ENCODE data around the gene NHLRC4.
A peak's percentile ranks its signal among the peaks of the same experiment; 100 is the strongest.

The NHLRC4 gene

DNA sequence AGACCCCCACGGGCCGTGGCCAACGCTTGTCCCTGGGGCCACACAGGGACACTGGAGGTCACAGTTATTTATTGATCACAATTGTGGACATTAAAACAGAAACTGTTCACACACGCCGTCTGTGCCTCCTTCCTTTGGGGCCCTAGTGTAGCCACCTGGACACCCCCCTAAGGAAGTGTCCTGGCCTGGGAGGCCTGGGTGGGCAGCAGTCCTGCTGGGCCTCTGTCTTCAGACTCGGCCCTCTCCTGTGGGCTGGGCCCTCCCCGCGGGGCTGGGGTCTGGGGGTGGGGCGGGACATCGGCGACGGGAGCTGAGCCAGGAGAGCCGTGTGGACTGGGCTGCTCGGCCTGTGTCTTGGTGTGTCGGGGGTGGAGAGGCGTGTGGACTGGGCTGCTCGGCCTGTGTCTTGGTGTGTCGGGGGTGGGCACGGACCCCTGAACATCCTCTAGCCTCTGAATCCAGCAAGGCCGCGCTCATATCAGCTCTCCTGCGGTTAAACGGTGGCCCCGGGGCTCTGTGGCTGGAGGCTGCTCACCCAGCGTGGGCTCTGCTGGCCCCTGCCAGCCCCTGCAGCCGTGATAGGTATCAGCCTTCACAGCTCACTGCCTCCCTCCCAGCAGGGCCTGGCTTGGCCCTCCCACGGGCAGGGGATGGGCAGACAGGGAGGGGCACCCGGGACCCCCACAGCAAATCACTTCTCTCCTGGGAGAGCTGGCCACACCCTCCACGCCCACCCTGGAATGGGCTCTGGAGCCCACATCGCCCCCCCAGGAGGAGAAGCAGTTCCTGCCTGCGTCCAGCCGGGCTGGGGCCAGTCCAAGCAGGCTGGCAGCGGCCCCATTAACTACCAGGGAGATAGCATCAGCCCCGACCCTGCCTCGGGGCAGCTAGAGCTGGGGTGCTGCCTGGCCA is 1.1 kb upstream of the NHLRC4 start:
- DNase-seq (ENCODE audit: low spot score): no peak

DNA sequence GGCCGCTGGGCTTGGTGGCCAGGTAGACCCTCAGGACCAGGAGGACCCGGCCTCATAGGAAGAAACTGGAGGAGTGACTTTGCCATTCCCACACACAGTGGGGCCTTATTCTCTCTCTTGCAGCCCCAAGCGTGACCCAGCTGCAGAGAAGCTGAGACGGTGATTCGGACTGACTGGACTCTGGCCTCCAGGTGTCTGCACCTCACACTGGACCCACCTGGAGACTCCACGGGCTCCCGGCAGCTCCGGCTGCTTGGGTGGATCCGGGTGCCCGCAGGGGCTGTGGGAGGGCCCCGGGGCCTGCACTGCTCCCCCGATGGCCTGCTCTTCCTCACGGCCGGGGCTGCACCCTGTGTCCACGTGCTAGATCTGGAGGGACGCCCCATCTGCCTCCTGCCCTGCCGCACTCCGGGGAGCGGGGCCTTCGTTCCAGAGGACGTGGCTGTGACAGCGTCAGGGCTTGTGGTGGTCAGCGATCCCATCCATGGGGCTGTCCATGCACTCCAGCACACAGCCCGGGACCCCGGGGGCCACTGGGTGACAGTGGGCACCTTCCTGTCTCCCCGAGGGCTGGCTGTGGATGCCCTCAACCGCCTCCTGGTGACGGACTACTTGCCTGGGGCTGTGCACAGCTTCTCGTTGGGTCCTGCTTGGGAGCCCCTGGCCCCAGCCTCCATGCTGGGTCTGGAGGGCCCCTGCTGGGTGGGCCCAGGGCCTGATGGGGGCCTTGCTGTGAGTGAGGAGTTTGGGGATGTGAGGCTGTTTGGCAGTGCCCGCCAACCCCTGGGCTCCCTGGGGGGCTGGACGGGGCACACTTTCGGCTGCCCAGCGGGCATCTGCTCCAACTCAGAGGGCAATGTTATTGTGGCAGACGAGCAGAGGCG is 810 bp downstream of the NHLRC4 start:
- no peak for DNase-seq (ENCODE audit: low spot score)

DNA sequence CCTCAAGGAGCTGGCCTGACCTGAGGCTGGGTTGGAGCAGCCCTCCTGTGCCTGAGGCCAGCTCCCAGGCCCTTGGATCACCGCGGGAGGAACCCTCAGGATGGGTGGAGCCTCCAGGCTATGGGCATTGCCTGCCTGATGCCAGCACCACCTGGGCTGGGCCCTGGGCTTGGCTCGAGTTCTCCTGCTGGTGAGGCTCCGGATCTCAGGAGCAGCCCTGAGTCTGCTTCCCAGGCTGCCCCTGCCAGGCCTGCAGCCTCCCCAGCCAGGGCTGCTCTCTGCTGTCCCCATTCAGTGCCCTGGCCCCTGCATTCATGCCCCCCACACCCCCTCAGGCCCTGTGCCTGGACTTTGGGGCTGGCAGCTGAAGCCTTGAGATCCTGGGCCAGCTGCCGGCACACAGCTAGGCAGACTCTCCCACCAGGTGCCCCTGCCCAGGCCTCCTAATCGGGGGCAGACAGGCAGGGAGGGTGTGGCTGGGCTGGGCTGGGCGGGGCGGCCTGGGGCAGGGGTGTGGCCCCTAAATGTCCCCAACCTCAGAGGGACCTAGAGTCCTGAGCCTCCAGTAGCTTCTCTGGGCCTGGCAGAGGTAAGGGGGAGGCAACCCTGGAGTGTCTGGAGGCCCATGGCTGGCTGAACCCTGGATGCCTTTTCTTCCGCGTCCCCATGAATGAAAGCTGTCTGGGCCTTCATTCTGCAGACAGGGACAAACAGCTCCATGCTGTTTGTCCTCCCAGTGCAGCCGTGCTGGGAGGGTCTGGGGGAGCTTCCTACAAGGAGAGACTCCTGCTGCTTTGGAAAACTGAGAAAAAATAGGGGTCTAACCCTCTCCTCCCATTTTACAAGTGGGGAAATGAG is 1.8 kb downstream of the NHLRC4 start:
- no peak for DNase-seq (ENCODE audit: low spot score)

DNA sequence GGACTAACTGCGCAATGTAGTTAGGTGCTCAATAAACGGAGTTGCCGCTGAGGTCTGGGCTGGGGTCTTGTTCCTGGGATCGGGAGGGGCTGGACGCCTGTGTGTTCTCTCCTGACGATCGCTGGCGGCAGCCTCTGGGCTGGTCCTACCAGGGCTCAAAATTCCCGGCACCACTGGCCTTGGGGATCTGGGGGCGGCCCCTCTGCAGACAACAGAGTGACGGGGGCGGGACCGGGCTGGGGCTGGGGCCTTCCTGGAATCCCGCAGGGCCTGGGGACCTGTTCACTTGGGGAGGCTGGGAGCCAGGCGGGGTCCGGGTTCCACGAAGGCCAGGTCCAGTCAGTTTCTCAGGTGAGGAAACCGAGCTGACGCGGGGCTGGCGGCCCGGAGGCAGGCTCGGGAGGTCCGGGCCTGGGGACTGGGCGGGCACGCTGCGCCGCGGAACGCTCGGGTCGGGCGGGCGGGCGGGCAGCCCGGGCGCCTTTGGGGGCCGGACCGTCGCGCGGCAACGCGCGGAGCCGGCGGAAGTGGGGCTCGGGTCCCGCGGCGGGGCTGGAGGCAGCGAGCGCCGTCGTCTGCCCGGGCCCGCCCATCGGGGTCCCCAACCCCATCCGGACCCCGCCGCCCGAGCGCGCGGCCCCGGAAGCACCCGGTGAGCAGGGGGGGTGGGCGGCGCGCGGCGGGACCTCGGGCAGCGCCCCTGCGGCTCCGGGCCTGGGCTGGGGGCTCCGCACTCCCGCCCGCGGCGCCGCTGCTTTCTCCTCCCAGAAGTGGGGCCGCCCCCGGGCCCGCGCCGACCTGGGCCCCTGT is 2.8 kb downstream of the NHLRC4 start, which contains the start of gene PIGQ:
Gene PIGQ, plus strand, starts transcription at position 524 of the 810 bp plus-strand sequence. CDS start 4,107 bp downstream, outside the sequence.
- DNase-seq (ENCODE audit: low spot score): peak; percentile 60

DNA sequence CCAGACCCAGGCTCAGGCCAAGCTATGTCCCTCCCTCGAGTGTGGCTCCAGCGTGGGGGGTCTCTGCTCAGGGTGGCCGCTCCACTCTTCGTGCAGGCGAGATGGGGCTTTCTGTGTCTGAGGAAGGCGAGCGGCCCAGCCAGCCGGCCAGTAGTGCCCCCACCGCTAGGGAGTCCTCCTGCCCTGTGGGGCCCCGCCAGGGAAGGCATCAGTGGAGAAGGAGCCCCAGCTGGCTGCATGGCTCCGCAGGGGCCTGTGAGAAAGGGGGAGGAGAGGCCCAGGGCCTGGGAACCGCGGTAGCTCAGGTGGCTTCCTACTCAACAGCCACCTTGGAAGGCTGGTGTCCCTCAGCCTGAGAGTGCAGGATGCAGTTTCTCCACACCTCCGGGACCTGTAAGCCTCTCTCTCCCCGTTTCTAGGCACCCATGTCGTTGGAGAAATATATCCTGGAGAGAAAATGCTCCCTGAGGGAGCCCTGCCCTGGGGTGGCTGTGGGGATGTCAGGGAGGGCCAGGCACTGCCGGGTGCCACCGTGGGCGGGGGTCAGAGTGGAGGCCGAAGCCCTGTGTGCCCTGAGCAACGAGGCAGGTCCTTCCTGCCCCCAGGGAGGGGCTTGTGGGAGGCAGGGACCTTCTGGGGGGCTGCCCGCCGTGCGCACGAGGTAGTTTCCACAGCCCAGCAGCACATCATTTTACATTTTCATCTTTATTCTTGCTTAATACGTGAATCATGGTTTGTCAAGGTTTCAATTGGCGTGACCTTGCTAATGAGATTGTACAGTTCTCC is 6.3 kb downstream of the NHLRC4 start:
- no peak for DNase-seq (ENCODE audit: low spot score)

DNA sequence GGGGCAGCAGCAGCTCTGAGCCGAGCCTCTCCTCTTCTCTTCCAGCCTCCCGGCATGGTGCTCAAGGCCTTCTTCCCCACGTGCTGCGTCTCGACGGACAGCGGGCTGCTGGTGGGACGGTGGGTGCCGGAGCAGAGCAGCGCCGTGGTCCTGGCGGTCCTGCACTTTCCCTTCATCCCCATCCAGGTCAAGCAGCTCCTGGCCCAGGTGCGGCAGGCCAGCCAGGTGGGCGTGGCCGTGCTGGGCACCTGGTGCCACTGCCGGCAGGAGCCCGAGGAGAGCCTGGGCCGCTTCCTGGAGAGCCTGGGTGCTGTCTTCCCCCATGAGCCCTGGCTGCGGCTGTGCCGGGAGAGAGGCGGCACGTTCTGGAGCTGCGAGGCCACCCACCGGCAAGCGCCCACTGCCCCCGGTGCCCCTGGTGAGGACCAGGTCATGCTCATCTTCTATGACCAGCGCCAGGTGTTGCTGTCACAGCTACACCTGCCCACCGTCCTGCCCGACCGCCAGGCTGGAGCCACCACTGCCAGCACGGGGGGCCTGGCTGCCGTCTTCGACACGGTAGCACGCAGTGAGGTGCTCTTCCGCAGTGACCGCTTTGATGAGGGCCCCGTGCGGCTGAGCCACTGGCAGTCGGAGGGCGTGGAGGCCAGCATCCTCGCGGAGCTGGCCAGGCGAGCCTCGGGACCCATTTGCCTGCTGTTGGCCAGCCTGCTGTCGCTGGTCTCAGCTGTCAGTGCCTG is 7.4 kb downstream of the NHLRC4 start:
- DNase-seq (ENCODE audit: low spot score): no peak

DNA sequence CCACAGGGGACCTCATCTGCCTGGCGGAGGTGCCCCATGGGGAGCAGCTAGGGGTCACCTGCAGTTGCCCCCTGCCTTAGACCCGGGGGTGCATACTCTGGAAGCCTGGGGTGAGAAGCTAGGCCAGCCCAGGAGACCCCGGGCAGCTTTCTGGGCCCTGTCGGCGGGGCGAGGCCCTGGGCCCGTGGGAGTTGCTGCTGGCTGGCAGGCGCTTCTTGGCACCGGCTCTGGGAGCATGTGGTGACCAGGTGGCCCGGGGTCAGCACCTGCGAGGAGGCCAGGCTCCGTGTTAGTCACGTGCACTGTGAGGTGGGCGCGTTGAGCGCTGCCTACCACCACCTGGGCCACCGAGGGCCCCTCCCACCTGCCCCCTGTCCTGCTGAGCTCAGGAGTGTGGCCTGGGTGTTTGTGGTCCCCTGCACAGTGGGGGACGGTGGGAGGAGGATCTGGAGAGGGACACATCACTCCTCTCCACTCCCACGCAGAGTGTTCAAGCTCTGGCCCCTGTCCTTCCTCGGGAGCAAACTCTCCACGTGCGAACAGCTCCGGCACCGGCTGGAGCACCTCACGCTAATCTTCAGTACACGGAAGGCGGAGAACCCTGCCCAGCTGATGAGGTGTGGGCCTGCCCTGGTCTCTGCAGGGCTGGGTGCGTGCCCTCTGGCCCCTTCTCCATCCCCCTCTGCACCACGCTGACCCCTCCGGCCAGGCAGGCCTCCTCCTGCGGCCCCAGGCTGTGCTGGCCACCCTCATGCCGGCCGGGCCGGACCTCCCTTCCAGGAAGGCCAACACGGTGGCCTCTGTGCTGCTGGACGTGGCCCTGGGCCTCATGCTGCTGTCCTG is 8.8 kb downstream of the NHLRC4 start:
- DNase-seq (ENCODE audit: low spot score): no peak

DNA sequence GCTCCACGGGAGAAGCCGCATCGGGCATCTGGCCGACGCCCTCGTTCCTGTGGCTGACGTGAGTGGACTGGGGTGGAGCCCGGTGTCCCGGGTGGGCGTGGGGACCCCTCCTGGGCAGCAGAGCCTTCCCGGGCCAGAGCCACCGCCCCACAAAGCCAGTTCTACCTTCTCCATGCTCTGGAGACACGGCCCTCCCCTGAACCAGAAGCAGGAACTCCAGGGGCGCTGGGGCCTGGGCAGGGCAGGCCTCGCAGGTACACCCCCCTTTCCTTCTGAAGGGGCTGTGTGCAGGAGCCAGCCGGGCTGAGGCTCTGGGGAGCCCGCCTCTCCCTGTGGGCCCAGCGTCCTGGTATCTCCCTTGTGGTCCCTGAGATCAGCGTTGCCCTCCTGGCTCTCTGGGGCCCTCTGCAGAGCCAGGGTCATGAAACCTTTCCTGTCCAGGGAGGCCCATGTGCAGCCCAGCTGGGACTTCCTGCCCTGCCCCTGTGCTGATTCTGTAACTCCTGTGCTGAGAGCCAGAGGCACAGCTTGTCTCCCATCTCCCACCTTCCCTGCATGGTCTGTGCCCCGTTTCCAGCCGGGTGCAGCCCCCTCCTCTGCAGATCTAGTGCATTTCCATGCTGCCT is 9.5 kb downstream of the NHLRC4 start:
- DNase-seq (ENCODE audit: low spot score): no peak

DNA sequence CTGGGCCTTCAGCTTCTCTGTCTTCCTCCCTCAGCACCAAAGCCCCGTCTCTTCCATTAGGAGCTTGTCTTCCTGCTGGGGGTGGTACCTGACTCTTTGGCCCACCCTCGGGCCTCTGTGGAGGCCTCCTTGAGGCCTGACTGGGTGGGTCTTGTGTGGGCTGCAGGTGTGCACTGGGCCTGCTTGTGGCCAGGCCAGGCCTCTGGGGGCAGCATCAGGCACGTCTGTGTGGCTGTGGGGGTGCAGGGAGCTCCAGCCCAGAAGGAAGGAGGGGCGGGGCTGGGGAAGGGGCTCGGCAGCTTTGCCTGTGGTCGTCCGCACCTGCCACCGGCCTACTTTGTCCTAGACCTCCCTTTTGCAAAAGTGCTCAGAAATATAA is 10.0 kb downstream of the NHLRC4 start:
- no peak for DNase-seq (ENCODE audit: low spot score)

DNA sequence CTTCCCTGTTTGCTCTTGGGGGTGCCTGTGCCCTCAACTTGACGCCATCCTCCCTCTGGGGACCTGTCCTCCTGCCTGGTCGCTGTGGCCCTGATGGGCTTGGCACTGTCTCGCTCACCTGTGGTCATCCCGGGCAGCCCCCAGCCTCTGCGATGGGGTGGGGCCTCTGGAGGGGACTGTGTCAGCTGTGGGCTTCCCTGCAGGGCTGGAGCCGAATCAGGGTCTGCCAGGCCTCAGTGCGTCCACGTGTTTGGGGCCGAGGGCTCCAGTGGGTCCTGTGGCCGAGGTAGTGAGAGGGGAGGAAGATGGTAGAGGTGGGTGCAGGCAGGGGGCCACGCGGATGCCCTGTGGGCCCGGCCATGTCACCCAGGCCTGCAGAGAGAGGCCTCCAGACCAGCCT is 11.0 kb downstream of the NHLRC4 start:
- DNase-seq (ENCODE audit: low spot score): no peak

DNA sequence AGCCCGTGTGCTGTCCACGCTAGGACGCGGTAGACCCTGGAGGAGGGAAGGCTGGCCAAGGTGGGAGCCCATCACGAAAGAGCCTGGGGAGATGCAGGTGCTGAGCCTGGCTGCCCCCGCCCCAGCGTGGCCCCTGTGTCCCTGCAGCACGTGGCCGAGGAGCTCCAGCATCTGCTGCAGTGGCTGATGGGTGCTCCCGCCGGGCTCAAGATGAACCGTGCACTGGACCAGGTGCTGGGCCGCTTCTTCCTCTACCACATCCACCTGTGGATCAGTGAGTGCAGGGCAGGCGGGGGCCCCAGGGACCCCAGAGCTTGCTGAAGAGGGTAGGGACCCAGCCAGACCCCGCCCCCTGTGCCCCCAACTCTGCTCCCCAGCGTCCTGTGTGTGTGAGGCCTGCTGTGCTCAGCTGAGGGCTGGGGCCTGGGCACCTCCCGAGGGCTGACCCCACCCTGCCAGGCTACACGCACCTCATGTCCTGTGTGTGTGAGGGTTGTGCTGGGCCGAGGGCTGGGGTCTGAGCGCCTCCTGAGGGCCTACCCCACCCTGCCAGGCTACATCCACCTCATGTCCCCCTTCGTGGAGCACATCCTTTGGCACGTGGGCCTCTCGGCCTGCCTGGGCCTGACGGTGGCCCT is 11.5 kb downstream of the NHLRC4 start:
- no peak for DNase-seq (ENCODE audit: low spot score)

DNA sequence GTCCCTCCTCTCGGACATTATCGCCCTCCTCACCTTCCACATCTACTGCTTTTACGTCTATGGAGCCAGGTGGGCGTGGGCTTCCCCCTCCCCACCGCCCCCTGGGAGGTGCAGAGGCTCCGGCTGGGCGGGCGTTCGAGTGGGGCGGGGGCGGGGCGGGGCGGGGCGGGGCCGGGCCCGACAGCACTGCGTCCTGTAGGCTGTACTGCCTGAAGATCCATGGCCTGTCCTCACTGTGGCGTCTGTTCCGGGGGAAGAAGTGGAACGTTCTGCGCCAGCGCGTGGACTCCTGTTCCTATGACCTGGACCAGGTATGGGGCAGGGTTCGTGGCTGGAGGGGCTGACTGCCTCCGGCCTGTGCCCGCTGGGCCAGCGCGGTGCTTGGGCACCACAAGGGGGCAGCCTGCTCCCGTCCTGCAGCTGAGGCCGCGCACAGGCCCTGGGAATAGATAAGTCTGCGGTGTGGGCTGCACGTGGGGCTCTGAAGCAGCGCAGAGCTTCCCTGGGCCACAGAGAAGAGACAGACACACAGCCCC is 12.1 kb downstream of the NHLRC4 start:
- DNase-seq (ENCODE audit: low spot score): peak; percentile 60

DNA sequence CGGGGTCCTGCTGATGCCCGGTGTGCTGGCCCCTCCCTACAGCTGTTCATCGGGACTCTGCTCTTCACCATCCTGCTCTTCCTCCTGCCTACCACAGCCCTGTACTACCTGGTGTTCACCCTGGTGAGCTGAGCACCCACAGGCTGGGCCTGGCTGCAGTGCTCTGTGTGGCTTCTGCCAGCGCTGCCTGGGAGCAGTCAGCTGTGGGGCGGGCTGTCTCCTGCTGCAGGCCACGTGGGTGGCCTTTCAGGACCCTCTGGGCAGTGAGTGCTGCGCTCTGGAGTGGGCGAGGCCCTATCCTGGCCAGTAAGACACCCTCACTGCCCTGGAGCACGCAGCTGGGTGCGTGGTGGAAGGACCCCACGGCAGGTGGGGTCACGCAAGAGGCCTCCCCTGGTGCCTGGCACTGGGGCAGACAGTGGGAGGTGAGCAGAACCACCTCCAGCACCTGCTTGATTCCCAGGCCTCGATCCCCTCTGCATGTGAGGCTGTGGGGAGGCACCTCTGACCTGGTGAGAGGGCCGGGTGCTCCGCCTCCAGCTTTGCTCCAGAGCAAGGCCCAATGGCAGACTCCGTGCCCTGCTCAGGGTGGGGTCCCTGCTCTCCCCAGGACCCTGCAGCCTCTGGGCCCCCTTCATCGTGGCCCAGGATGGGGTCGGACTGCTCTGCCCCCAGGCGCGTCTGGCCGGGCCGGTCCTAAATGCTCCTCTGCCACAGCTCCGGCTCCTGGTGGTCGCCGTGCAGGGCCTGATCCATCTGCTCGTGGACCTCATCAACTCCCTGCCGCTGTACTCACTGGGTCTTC is 13.5 kb downstream of the NHLRC4 start:
- DNase-seq (ENCODE audit: low spot score): no peak

DNA sequence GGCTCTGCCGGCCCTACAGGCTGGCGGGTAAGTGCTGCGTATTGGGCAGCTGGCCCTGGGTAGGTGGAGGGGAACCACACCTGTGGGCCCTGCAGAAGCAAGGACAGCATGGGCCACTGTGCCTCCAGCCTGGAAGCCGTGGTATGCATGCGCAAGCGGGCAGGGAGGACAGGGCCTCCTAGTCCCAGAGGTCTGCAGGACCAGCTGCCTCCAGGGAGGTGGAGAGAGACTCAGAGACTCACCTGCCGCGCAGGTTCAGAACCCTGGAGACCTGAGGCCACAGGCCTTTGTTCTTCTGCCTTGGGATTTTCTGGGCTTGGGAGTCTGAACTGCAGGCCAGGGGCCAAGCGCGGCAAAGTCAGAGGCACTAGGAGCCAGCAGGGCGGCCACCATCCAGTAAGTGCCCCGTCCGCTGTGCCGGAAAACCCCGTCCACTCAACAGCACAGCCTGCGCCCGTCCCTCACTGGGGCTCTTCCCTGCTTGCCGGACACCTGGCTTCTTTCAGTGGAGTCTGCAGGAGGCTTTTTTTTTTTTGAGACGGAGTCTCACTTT is 14.2 kb downstream of the NHLRC4 start:
- no peak for DNase-seq (ENCODE audit: low spot score)

DNA sequence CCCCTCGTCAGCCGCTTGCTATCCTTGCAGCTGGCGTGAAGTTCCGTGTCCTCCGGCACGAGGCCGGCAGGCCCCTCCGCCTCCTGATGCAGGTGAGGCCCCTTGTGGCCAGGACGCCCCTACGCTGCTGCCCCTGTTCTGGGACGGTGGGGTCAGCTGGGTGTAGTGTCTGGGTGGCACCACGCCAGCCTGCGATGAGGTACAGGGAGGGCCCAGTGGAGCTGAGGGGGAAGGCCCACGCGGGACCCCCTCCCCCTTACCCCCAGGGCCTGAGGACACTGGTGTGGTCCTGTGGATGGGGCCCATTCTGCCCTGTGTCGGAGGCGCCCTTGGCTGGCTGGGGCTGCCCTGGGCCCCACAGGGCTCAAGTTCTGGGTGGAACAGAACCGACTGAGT is 15.4 kb downstream of the NHLRC4 start:
- no peak for DNase-seq (ENCODE audit: low spot score)

DNA sequence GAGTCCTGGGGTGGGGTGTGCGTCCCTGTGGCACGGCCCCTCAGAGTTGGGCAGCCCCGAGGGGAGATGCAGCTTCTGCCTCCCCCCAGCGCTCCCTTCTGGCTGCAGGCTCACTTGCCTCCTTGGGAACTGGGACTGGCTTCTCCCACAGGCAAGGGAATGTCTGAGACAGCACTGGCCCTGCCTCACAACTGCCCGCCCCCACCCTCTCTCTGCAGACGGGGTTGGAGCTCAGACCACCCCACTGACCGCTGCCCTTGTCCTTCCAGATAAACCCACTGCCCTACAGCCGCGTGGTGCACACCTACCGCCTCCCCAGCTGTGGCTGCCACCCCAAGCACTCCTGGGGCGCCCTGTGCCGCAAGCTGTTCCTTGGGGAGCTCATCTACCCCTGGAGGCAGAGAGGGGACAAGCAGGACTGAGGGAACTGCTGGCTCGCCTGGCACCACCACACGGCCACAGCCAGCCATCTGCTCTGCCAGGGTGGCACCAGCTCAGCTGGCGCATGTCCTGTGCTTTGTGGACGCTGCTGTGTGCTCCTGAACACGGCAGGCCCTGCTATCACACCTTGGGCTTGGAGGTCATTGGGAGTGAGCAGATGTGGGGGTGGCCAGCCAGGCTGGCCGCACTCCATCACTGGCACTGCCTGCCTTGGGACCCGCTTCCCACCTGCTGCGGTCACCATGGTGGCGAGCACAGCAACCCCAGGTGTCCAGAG is 16.0 kb downstream of the NHLRC4 start:
- no peak for DNase-seq (ENCODE audit: low spot score)
